NCI-H345 treated with DMSO at 0.1 percent for 48 hours (cell line): ENCODE measurements around the gene STX4.
A peak's percentile ranks its signal among the peaks of the same experiment; 100 is the strongest.
"Not testable (repeated sequence)": the region's sequence is repeated elsewhere in the genome, so short reads cannot be mapped to it uniquely, and the experiment has no call there.

Experiments used
- DNase-seq: peaks from one replicate; lab custom pipeline; 2025; ENCODE audit not compliant: unreplicated experiment; lab: John Stamatoyannopoulos, UW

The STX4 gene

GRCh38 chr16:31013292-31013691 lies 20.1 kb upstream of the STX4 start:
- not testable (repeated sequence) for DNase-seq

GRCh38 chr16:31016018-31016417 lies 17.3 kb upstream of the STX4 start:
- DNase-seq: no peak

GRCh38 chr16:31017756-31018155 lies 15.6 kb upstream of the STX4 start:
- not testable (repeated sequence) for DNase-seq

- DNase-seq: no peak
Observed at GRCh38 chr16:31020536-31020935, 12.8 kb upstream of the STX4 start.

- DNase-seq: no peak
Observed at GRCh38 chr16:31022544-31023251, 10.7 kb upstream of the STX4 start.

- DNase-seq: no peak
Observed at GRCh38 chr16:31023252-31023602, 10.1 kb upstream of the STX4 start.

GRCh38 chr16:31023627-31024226 lies 9.6 kb upstream of the STX4 start:
- DNase-seq: no peak

- DNase-seq: no peak
Observed at GRCh38 chr16:31025339-31025738, 8.0 kb upstream of the STX4 start.

- DNase-seq: no peak
Observed at GRCh38 chr16:31029272-31029671, 4.1 kb upstream of the STX4 start.

GRCh38 chr16:31031276-31031675 lies 2.1 kb upstream of the STX4 start:
- no peak for DNase-seq

- peak; percentile 84 for DNase-seq
Observed at GRCh38 chr16:31033709-31034492, 543 bp downstream of the STX4 start.

GRCh38 chr16:31036691-31037090 lies 3.3 kb downstream of the STX4 start:
- DNase-seq: no peak

GRCh38 chr16:31038993-31039392 lies 5.6 kb downstream of the STX4 start:
- no peak for DNase-seq

- DNase-seq: no peak
Observed at GRCh38 chr16:31042866-31043265, 9.5 kb downstream of the STX4 start.

- no peak for DNase-seq
Observed at GRCh38 chr16:31043352-31043751, 10.0 kb downstream of the STX4 start.

GRCh38 chr16:31043898-31044481 lies 10.6 kb downstream of the STX4 start:
- DNase-seq: no peak

- no peak for DNase-seq
Observed at GRCh38 chr16:31050280-31051030, 17.1 kb downstream of the STX4 start.

- no peak for DNase-seq
Observed at GRCh38 chr16:31052114-31052513, 18.8 kb downstream of the STX4 start.

- DNase-seq: no peak
Observed at GRCh38 chr16:31055613-31056012, 22.3 kb downstream of the STX4 start.

- no peak for DNase-seq
Observed at GRCh38 chr16:31061126-31061812, 27.9 kb downstream of the STX4 start.
